Measurements from ENCODE around the gene ZNF10. TPM values are rescaled to one million over a fixed set of nuclear protein-coding genes. Genes with fewer than 3 reads are reported as not detected.

The ZNF10 gene
- 11.2 TPM for polyA plus RNA-seq (2012; ENCODE audit: insufficient read depth, insufficient read length, low read depth)

GRCh38 chr12:133130038-133130807, at the start of gene ZNF10, which contains the start of gene ZNF891:
ZNF10 (plus strand) TSS chr12:133130627; CDS start chr12:133144493, 13,866 bp downstream.
ZNF891 (minus strand) TSS chr12:133130274; CDS start chr12:133121918, 8,356 bp downstream.
- H3K4me3 ChIP-seq (ENCODE audit: low read depth, low read length), result peak within 1 kb of the TSS; percentile 83
- DNase-seq, result peak; percentile 98
- H3K4me1 ChIP-seq, result no peaks in the 10 kb centered on the region
- H3K36me3 ChIP-seq, result peaks cover 3% of the 10 kb centered on the region
- H3K9me3 ChIP-seq, result peaks cover 6% of the 10 kb centered on the region; the same call in 1 of the 2 replicates
- no peak for TF ChIP-seq CTCF (IDR thresholded peaks at IDR 0.05; ENCODE audit: low read depth, low read length)
- H3K27me3 ChIP-seq, result no peaks in the 10 kb centered on the region

GRCh38 chr12:133081159-133081780, 49.2 kb upstream of the ZNF10 start:
- Histone ChIP-seq H3K4me3 (ENCODE audit: low read depth, low read length) (peak overlapping the region; percentile 78), H3K4me1 (no peaks in the 10 kb centered on the region), H3K9me3 (peaks cover 5% of the 10 kb centered on the region), H3K27me3 (no peaks in the 10 kb centered on the region), H3K36me3 (peaks cover 38% of the 10 kb centered on the region)
- no peak for DNase-seq
- TF ChIP-seq CTCF (IDR thresholded peaks at IDR 0.05; ENCODE audit: low read depth, low read length), result no peak

DNA sequence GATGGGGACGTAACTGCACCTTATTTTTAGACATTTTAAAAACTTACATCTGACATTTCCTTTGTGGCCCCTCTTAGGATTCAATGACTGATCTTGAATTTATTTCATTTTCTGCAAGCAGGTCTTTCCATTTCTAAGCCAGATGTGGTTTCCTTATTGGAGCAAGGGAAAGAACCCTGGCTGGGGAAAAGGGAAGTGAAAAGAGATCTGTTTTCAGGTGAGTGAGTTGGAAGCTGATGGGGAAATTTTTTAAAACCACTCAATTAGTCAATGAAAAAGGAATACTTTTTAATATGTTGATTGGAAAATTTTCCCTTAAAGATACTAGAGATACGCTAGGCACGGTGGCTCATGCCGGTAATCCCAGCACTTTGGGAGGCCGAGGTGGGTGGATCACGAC, 47.1 kb upstream of the ZNF10 start:
- H3K4me3 ChIP-seq (ENCODE audit: low read depth, low read length), result no peak overlapping the region
- no peaks in the 10 kb centered on the region for H3K4me1 ChIP-seq
- peaks cover 41% of the 10 kb centered on the region for H3K36me3 ChIP-seq
- TF ChIP-seq CTCF (IDR thresholded peaks at IDR 0.05; ENCODE audit: low read depth, low read length), result no peak
- peaks cover 5% of the 10 kb centered on the region for H3K9me3 ChIP-seq
- DNase-seq, result no peak
- no peaks in the 10 kb centered on the region for H3K27me3 ChIP-seq

- no peaks in the 10 kb centered on the region for H3K27me3 ChIP-seq
- H3K36me3 ChIP-seq, result peaks cover 30% of the 10 kb centered on the region
- H3K4me3 ChIP-seq (ENCODE audit: low read depth, low read length), result no peak overlapping the region
- H3K9me3 ChIP-seq, result peaks cover 25% of the 10 kb centered on the region
- no peak for TF ChIP-seq CTCF (IDR thresholded peaks at IDR 0.05; ENCODE audit: low read depth, low read length)
- DNase-seq, result no peak
- H3K4me1 ChIP-seq, result no peaks in the 10 kb centered on the region
Measured at GRCh38 chr12:133105620-133106019, 24.8 kb upstream of the ZNF10 start.

DNA sequence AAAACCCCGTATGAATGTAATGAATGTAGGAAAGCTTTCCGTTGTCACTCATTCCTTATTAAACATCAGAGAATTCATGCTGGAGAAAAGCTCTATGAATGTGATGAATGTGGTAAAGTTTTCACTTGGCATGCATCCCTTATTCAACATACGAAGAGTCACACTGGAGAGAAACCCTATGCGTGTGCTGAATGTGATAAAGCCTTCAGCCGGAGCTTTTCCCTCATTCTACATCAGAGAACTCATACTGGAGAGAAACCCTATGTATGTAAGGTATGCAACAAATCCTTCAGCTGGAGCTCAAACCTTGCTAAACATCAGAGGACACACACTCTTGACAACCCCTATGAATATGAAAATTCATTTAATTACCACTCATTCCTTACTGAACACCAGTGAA, 24.2 kb upstream of the ZNF10 start:
- H3K27me3 ChIP-seq, result no peaks in the 10 kb centered on the region
- H3K9me3 ChIP-seq, result peaks cover 24% of the 10 kb centered on the region
- DNase-seq, result no peak
- peaks cover 29% of the 10 kb centered on the region for H3K36me3 ChIP-seq
- no peak overlapping the region for H3K4me3 ChIP-seq (ENCODE audit: low read depth, low read length)
- no peaks in the 10 kb centered on the region for H3K4me1 ChIP-seq
- no peak for TF ChIP-seq CTCF (IDR thresholded peaks at IDR 0.05; ENCODE audit: low read depth, low read length)

GRCh38 chr12:133107121-133107520, 23.3 kb upstream of the ZNF10 start:
- peaks cover 24% of the 10 kb centered on the region for H3K9me3 ChIP-seq
- H3K4me3 ChIP-seq (ENCODE audit: low read depth, low read length), result no peak overlapping the region
- peaks cover 27% of the 10 kb centered on the region for H3K36me3 ChIP-seq
- no peak for DNase-seq
- H3K27me3 ChIP-seq, result no peaks in the 10 kb centered on the region
- H3K4me1 ChIP-seq, result no peaks in the 10 kb centered on the region
- no peak for TF ChIP-seq CTCF (IDR thresholded peaks at IDR 0.05; ENCODE audit: low read depth, low read length)

Data from BE2C (cell line).